Stimulated activated CD4-positive, alpha-beta T cell treated with anti-CD3 and anti-CD28 coated beads, Interleukin-4, amount 100 ng/mL, for 24 hours (primary cell): Measurements from ENCODE around the gene CD55.

Source experiments
- DNase-seq: peaks from one replicate; pipeline ENCODE4 v3.0.0-alpha.2; 2020

Gene CD55

DNA sequence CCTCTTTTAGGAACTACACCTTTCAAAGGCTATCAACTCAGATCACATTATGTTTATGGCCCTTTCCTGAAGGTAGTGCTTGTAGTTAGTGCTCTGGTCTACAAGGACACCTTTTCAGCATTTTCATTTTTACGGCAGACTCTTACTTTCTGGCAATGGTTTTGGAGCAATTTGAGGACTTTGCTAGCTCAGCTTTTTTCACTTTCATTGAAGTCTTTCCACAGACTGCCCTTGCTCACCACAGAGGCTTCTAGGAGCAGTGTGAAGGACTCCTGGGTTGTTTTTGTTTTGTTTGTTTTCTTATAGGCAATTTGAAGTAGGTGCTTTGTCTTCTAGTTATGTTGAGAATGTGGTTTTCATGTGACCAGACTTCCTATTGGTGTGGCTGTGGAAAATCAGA, 43.1 kb downstream of the CD55 start:
- DNase-seq = no peak

DNA sequence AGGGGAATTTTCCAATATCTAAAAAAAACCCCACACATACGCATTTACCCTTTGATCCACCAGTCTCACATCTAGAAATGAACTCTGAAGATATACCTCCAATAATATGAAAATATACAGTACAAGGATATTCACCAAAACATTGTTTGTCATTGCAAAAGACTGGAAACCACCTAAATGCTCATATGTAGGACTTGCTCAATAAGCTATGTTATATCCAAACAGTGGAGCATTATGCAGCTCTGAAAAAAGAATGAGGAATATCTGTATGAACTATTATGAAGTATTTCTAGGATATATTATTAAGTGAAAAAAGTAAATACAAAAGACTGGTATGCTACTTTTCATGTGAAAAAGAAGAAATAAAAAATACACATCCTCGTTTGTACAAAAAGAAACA, 43.6 kb downstream of the CD55 start:
- DNase-seq = no peak

DNA sequence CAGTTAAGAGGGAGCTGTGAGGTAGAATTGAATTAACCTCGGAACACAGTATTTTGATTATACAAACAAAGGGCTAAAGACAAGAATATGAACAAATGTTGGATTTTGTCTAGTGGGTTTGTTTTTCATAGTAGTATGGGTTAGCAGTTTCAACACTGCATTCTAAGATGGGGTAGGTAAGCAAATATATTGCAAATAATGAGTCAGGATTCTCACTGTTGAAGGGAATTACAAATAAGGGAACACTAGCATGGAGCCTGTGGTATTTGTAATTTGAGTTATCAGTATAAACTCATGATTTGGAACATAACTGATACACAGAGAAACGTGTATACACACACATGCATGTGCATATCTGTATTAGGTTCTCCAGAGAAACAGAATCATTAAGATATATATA, 44.5 kb downstream of the CD55 start:
- no peak for DNase-seq

DNA sequence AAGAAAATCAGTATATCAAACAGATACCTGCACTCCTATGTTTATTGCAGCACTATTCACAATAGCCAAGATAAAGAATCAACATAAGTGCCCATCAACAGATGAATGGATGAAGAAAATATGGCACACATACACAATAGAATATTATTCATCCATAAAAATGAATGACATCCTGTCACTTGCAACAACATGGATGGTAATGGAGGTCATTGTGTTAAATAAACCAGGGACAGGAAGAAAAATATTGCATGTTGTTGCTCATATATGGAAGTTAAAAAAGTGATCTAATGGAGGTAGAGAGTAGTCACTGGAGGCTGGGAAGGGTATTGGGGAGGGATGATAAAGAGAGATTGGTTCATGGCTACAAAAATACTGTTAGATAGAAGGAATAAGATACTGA, 67.2 kb downstream of the CD55 start:
- DNase-seq = no peak

DNA sequence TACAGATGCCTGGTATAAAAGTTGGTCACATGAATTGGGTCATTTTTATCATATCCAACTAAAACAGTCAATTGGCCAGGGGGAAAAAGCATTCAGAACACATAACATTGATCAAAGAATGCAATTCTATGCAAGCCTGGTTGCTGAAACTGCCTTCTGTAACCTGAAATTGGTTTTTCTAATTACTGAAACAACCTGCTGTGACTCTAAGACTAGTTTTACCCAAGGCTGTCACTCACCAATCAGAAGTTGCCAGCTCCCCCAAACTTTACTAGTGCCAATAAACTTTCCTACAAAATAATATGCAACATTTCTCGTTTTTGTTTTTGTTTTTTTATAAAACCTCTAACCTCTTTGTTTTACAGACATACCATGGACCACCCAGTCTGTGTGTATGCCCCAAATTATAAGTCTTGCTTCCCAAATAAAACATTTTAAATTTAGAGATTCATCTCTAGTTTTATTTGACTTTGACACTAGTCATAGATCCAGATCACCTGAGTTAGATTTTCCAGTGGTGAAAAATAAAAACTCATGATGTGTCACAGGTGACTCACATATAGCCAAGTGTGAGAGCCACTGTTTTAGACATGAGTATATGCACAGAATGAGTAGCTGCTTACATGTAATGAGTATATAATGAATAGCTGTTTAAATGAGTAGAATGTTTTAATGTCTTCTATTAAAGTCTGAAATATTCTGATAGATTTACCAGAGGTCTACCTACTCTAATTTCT, 68.4 kb downstream of the CD55 start:
- DNase-seq = peak; percentile 28

DNA sequence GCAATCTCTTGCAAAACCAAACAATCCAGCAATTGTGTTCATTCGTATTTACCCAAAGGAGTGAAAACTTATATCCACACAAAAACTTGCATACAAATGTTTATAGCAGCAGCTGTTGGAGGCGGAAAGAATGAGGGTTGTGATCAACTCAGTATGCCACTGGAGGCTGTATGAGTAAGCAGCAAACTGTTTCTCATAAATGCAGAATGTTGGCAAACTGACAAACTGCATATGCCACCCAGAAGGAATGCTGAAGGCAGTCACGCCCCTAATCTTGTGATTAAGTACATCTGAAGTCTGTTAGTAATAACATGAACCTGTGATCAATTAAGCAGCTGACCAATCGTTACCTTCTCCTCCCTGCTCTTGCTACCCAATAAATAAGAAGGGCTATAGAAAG, 72.1 kb downstream of the CD55 start:
- peak; percentile 14 for DNase-seq

DNA sequence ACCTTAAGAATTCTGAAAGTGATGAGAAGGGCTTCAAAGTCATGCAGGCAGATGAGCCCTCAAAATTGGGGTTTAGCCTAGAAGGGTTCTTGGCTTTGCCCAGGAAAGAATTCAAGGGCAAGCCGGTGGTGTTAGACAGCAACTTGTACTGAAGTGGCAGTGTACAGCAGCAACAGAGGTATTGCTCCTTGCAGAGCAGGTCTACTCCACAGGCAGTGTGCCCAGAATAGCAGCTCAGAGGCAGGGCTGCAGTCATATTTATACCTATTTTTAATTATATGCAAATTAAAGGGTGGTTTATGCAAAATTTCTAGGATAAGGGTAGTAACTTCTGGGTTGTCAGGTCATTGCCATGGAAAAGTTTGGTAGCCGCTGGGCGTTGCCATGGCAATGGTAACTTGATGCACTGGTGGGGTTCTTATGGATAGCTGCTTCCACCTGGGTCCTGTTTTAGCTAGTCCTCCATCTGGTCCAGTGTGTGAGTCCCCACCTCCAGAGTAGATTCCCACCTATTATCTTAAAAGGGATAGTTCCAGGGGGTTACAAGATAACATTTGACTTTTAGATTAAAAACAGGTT, 74.8 kb downstream of the CD55 start:
- DNase-seq = no peak

DNA sequence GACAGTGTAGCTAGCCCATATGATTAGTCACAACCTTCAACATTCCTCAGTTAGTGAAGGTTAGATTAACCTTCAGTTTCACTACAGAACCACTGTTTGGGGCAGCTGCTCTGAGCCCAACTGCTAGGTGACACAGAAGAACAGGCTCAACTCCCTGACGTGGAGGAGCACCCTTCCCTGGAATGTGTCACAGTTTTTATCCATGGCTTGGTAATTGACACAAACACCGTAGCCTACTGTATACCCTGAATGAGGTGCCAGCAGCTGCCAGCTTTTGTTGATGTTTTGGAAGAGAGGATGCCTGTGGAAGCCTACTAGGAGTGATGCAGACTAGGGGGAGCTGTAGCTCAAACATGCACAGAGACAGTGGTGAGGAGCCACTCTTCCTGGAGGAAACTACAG, 76.0 kb downstream of the CD55 start:
- no peak for DNase-seq

DNA sequence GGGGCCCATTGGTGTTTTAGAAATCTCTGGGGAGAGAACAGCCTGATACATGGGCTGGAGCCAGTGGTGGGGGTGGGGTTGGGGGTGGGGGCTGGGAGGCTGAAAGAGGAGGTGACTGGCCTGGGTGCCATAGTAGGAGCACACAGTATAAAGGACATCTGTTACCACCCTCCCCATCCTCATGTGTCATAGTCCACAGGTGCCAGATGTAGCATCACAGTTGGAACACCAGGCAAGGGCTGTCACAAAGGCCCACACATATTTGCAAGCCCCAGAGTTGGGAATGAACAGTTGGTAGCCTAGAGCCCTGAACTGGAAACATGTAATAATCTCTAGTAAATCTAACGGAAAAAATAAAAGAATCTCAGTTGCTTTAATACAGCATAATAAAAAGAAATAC, 77.5 kb downstream of the CD55 start:
- no peak for DNase-seq

DNA sequence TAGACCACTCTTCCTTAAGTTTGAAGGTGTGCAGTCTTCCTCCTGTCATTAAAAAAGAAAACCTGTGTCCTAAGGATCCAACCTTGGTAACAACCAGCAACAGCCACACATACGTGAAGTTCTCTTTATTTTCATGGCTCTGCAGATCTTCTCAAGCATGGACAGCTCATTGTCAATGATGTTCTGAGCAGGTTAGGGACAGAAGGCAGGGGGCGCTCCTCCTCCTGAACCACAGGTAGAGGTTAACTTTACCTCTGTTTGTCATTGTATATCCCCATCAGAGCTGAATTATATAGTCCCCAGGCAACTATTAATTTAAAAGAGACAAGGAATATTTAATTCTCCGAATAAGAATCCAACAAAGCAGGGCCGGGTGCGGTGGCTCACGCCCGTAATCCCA, 80.1 kb downstream of the CD55 start:
- DNase-seq = no peak

DNA sequence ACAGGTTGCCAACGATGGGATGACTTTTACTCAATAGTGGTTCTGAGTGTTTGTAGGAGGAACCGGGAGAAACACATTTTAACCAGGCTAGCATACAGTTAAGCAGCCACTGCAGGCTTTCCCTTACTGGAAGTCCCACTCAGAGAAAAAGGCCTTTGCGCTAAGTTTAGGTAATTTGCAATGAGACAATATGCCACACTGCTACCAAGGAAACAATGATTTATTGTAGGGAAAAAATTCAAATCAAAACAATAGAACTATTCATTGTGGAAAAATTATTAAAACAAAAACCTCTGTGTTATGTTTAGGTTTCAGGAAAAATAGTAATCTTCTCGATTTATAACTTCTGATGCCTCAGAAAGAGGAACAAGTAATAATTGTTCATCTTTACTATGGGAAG, 81.3 kb downstream of the CD55 start:
- DNase-seq = no peak

DNA sequence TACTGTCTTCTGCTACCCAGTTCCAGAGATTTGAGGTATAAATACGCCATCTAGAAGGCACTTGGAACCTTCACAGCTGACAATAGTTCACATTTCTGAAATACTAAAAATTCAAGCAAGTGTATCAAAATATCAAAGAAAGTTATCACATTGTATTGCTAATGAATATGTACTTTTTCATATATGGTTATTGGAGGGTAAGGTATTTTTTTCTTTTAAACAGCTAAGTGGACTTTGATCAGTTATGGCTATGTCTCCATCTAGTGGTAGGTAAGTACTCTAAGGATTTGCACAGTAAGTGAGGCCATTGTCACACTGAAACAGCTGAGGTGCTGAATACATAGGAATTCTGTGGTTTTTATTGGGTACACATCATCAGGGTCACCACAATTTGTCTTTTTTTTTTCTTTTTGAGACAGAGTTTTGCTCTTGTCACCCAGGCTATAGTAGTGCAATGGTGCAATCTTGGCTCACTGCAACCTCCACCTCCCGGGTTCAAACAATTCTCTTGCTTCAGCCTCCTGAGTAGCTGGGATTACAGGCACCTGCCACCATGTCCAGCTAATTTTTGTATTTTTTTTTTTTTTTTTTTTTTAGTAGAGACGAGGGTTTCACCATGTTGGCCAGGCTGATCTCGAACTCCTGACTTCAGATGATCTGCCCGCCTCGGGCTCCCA, 83.5 kb downstream of the CD55 start:
- no peak for DNase-seq

DNA sequence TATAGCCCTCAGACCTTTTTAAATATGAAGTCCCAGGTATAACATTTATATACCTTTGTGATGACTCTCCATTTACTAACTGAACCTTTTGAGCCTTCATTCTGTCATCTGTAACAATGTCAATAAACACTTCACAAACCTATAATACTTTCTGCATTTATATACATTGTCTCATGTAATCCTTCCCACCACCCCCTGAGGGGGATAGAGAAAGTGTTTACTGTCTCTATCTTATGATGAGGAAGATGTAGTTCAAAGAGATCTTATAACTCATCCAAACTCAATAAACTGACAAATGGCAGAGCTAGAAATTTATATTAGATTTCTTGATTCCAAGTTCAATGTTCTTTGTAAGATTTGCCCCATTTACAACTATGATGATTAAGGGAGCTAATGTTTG, 84.3 kb downstream of the CD55 start:
- no peak for DNase-seq

DNA sequence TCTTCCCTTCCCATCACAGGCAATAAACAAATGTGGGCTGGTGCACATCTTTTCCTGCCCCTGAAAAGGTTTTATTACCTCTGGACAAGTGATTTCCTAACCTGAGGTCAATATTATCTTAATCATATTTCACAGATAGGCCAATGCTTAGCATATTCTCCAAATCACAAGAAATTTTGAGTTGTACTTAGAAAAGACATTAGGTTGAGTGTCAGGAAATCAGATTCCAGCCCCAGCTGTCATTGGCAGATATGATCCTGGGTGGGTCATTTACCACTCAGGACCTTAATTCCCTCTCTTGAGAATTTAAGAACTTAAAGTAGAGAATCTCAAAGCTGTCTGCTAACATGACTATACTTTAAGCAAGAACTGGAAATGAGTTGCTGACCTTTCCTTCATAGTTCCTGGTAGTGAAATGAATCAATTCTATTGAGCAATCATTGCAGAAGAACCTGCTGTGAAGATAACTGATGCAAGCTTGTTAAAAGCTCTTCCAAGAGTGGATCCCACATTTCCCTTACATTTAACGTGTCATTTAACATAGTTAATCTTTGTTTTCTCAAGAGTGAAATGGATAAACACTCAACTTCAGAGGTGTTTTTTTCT, 86.3 kb downstream of the CD55 start:
- DNase-seq = no peak
